H1 (cell line): ENCODE results near the gene OPCML. TPM values are rescaled to one million over a fixed set of nuclear protein-coding genes. Genes with fewer than 3 reads are reported as not detected.

ENCODE experiments used
- CTCF ChIA-PET: fragments of 300-600 bp; sonication (Branson Sonifier 250); formaldehyde crosslinking; loops from one replicate; lab custom pipeline; 2021; ENCODE audit not compliant: partially characterized antibody; lab: Charles Lee
- POLR2A ChIA-PET: fragments of 300-600 bp; sonication (Branson Sonifier 250); formaldehyde crosslinking; loops from one replicate; lab custom pipeline; 2021; ENCODE audit warnings: inconsistent platforms; ENCODE audit not compliant: partially characterized antibody; lab: Charles Lee
- DNase-seq, 2 experiments: peaks; one replicate each; pipeline versions ENCODE4 v3.0.0 to v3.0.0-alpha.2; 2010 to 2022; ENCODE audit warnings: low spot score in 2 of 2, low read depth in 1 of 2, mixed read lengths in 1 of 2
- FAIRE-seq: peaks from 2 replicates; lab custom pipeline; 2011; peaks lifted over from hg19 to GRCh38; lab: Jason Lieb, UNC
- H2AFZ ChIP-seq: 2 replicates; pipeline ENCODE4 v1.8.1; 2012; ENCODE audit warnings: low read length, inconsistent platforms
- H2AK5ac ChIP-seq: 2 replicates; pipeline ENCODE4 v1.6.1; 2013; ENCODE audit warnings: low read depth, low read length
- H2BK120ac ChIP-seq: replicated peaks from 2 replicates; pipeline ENCODE3; 2013; ENCODE audit warnings: low read depth, low read length, inconsistent platforms
- H2BK12ac ChIP-seq: 2 replicates; pipeline ENCODE4 v1.6.1; 2013; ENCODE audit warnings: low read depth, low read length
- H2BK15ac ChIP-seq: 2 replicates; pipeline ENCODE4 v1.6.1; 2013; ENCODE audit warnings: low read length
- H2BK20ac ChIP-seq: 2 replicates; pipeline ENCODE4 v1.6.1; 2013; ENCODE audit warnings: low read length
- H2BK5ac ChIP-seq: 2 replicates; pipeline ENCODE4 v1.6.1; 2013; ENCODE audit warnings: low read depth, low read length
- H3K14ac ChIP-seq: 2 replicates; pipeline ENCODE4 v1.6.1; 2013; ENCODE audit warnings: inconsistent platforms; ENCODE audit not compliant: insufficient read length
- H3K18ac ChIP-seq: 2 replicates; pipeline ENCODE4 v1.6.1; 2013; ENCODE audit warnings: low read length; ENCODE audit errors: extremely low read depth
- H3K23ac ChIP-seq: 2 replicates; pipeline ENCODE4 v1.6.1; 2013; ENCODE audit warnings: inconsistent platforms; ENCODE audit not compliant: insufficient read length
- H3K23me2 ChIP-seq: 2 replicates; pipeline ENCODE4 v1.6.1; 2013; ENCODE audit warnings: low read depth, low read length
- H3K27ac ChIP-seq: 2 replicates; pipeline ENCODE4 v1.6.1; 2011; ENCODE audit warnings: low read depth, low read length, inconsistent platforms
- H3K27me3 ChIP-seq, 4 experiments: replicated peaks in 1 of 4; 1 replicate in 1 of 4; 2 replicates in 3 of 4; pipeline versions ENCODE4 v1.6.1 to v1.8.1; 2011 to 2013; ENCODE audit warnings: low read length in 3 of 4, mild to moderate bottlenecking in 3 of 4, inconsistent platforms in 2 of 4, mixed read lengths in 2 of 4, moderate library complexity in 1 of 4; ENCODE audit not compliant: control insufficient read depth in 3 of 4, insufficient read depth in 3 of 4; ENCODE audit errors: extremely low read depth in 1 of 4
- H3K36me3 ChIP-seq, 4 experiments: 2 replicates each; pipeline versions ENCODE4 v1.6.1 to v1.8.1; 2011 to 2013; ENCODE audit warnings: mild to moderate bottlenecking in 4 of 4, low read length in 3 of 4, moderate library complexity in 2 of 4, control low read depth in 1 of 4, inconsistent platforms in 1 of 4; ENCODE audit not compliant: insufficient read depth in 4 of 4, control insufficient read depth in 2 of 4
- H3K4ac ChIP-seq: replicated peaks from 2 replicates; pipeline ENCODE3; 2013; ENCODE audit warnings: low read length, low read depth, mixed read lengths, inconsistent platforms; ENCODE audit not compliant: insufficient read length
- H3K4me1 ChIP-seq, 4 experiments: replicated peaks in 1 of 4; 1 replicate in 1 of 4; 2 replicates in 3 of 4; pipeline versions ENCODE4 v1.6.1 to v1.8.1; 2011 to 2013; ENCODE audit warnings: low read length in 3 of 4, inconsistent platforms in 2 of 4, mixed read lengths in 1 of 4; ENCODE audit not compliant: insufficient read depth in 4 of 4, control insufficient read depth in 3 of 4
- H3K4me2 ChIP-seq, 2 experiments: 2 replicates each; pipeline versions ENCODE4 v1.6.1 to v1.8.1; 2011 to 2013; ENCODE audit warnings: low read depth in 2 of 2, low read length in 2 of 2, control low read depth in 1 of 2, inconsistent platforms in 1 of 2, mild to moderate bottlenecking in 1 of 2; ENCODE audit not compliant: insufficient read depth in 1 of 2
- H3K4me3 ChIP-seq, 4 experiments: fragments of 200-600, 300-600 bp in 1 of 4; sonication (generic), shearing (Covaris generic), sonication (Bioruptor Twin) in 1 of 4; 2 replicates each; pipeline versions ENCODE4 v1.5.1 to v1.8.1; 2011 to 2016; ENCODE audit warnings: low read length in 4 of 4, low read depth in 3 of 4, control low read depth in 2 of 4, inconsistent platforms in 2 of 4, mild to moderate bottlenecking in 2 of 4, mixed read lengths in 1 of 4, moderate library complexity in 1 of 4; ENCODE audit not compliant: insufficient read depth in 2 of 4; ENCODE audit errors: extremely low read depth in 1 of 4
- H3K56ac ChIP-seq: replicated peaks from 2 replicates; pipeline ENCODE3; 2013; ENCODE audit warnings: low read depth, mild to moderate bottlenecking, mixed read lengths, low read length, inconsistent platforms; ENCODE audit not compliant: insufficient read length
- H3K79me1 ChIP-seq: 2 replicates; pipeline ENCODE4 v1.6.1; 2013; ENCODE audit warnings: low read depth, low read length, control low read depth
- H3K79me2 ChIP-seq, 2 experiments: 2 replicates each; pipeline versions ENCODE4 v1.6.1 to v1.8.1; 2012 to 2013; ENCODE audit warnings: low read length in 2 of 2, mild to moderate bottlenecking in 2 of 2, inconsistent platforms in 1 of 2; ENCODE audit not compliant: insufficient read depth in 2 of 2, control insufficient read depth in 1 of 2
- H3K9ac ChIP-seq, 4 experiments: replicated peaks in 1 of 4; 1 replicate in 1 of 4; 2 replicates in 3 of 4; pipeline versions ENCODE4 v1.6.1 to v1.8.1; 2011 to 2013; ENCODE audit warnings: low read depth in 3 of 4, low read length in 3 of 4, control low read depth in 2 of 4, mild to moderate bottlenecking in 2 of 4, moderate library complexity in 2 of 4, inconsistent platforms in 1 of 4; ENCODE audit errors: extremely low read depth in 1 of 4
- H3K9me3 ChIP-seq, 2 experiments: 2 replicates each; pipeline versions ENCODE4 v1.6.1 to v1.8.1; 2012 to 2013; ENCODE audit warnings: mild to moderate bottlenecking in 2 of 2, moderate library complexity in 2 of 2, control low read depth in 1 of 2, inconsistent platforms in 1 of 2, low read depth in 1 of 2, low read length in 1 of 2, mixed read lengths in 1 of 2; ENCODE audit not compliant: insufficient read depth in 2 of 2
- H4K20me1 ChIP-seq, 2 experiments: replicated peaks in 1 of 2; 2 replicates each; pipeline versions ENCODE3 to v1.8.1; 2011 to 2013; ENCODE audit warnings: inconsistent platforms in 2 of 2, low read length in 2 of 2, mild to moderate bottlenecking in 1 of 2; ENCODE audit not compliant: insufficient read depth in 2 of 2, control insufficient read depth in 1 of 2
- H4K5ac ChIP-seq: 2 replicates; pipeline ENCODE4 v1.6.1; 2013; ENCODE audit warnings: low read length, low read depth, mixed read lengths, inconsistent platforms; ENCODE audit not compliant: insufficient read length
- H4K8ac ChIP-seq: 2 replicates; pipeline ENCODE4 v1.8.0; 2013; ENCODE audit warnings: mild to moderate bottlenecking, moderate library complexity, low read length, inconsistent platforms; ENCODE audit not compliant: insufficient read depth; ENCODE audit errors: extremely low read depth
- H4K91ac ChIP-seq: replicated peaks from 2 replicates; pipeline ENCODE3; 2013; ENCODE audit warnings: low read length, mixed read lengths, inconsistent platforms; ENCODE audit not compliant: insufficient read length
- ASH2L ChIP-seq: fragments of 200-600, 300-600 bp; sonication (generic); IDR thresholded peaks from one replicate; pipeline ENCODE4 v1.7.1; 2017; ENCODE audit warnings: low read length
- CBX5 ChIP-seq: fragments of 300-800, 300-1000 bp; sonication (generic); IDR thresholded peaks from 2 replicates; pipeline ENCODE4 v1.7.1; 2016; ENCODE audit warnings: antibody characterized with exemption, low read length, low read depth
- CREB1 ChIP-seq: IDR thresholded peaks from 2 replicates; pipeline ENCODE4 v1.6.1; 2012; ENCODE audit warnings: inconsistent platforms
- CTBP2 ChIP-seq: IDR thresholded peaks from 2 replicates; pipeline ENCODE4 v1.7.0; 2011; ENCODE audit warnings: borderline replicate concordance, mild to moderate bottlenecking, moderate library complexity, mixed read lengths, low read length; ENCODE audit not compliant: insufficient read depth, insufficient read length
- EGR1 ChIP-seq: IDR thresholded peaks from 2 replicates; pipeline ENCODE4 v1.6.1; 2011; ENCODE audit warnings: low read depth, low read length, borderline replicate concordance
- NANOG ChIP-seq: IDR thresholded peaks from 2 replicates; pipeline ENCODE4 v1.6.1; 2011; ENCODE audit warnings: low read length, low read depth, mild to moderate bottlenecking, inconsistent platforms; ENCODE audit not compliant: insufficient read depth, poor library complexity, severe bottlenecking
- PHF8 ChIP-seq: fragments of 200-600 bp; sonication (generic); conservative IDR thresholded peaks from 2 replicates; pipeline ENCODE4 v1.7.1; 2012; ENCODE audit warnings: low read depth, mild to moderate bottlenecking, inconsistent platforms, low read length, moderate library complexity
- POU5F1 ChIP-seq: IDR thresholded peaks from 2 replicates; pipeline ENCODE4 v1.6.1; 2011; ENCODE audit warnings: low read depth, mild to moderate bottlenecking, low read length, moderate library complexity
- RBBP5 ChIP-seq: IDR thresholded peaks from 2 replicates; pipeline ENCODE4 v1.7.1; 2012; ENCODE audit warnings: low read depth, mild to moderate bottlenecking, inconsistent platforms, low read length, moderate library complexity, borderline replicate concordance
- SIX5 ChIP-seq: IDR thresholded peaks from 2 replicates; pipeline ENCODE4 v1.6.1; 2011; ENCODE audit warnings: mild to moderate bottlenecking, low read depth, low read length
- TAF7 ChIP-seq: optimal IDR thresholded peaks from 2 replicates; pipeline ENCODE3; 2011; ENCODE audit warnings: low read depth, mild to moderate bottlenecking, inconsistent platforms, low read length, moderate library complexity, borderline replicate concordance
- WGBS, 2 experiments: shearing (Covaris generic) in 1 of 2; methylation state at CpG; one replicate each; pipeline versions ENCODE4 v1.1.6 to v1.1.7; 2013 to 2015; ENCODE audit warnings: low lambda C conversion rate in 2 of 2, mixed read lengths in 2 of 2, inconsistent platforms in 1 of 2, low coverage in 1 of 2, missing lambda C conversion rate in 1 of 2; ENCODE audit not compliant: insufficient replicate concordance in 2 of 2, insufficient coverage in 1 of 2, insufficient read length in 1 of 2; ENCODE audit errors: extremely low coverage in 1 of 2, missing lambda C conversion rate in 1 of 2; 5-methylcytosine and 5-hydroxymethylcytosine counted together
- polyA plus RNA-seq, 7 experiments: library from polyadenylated mRNA; depleted of rRNA in 3 of 7; stranded (reverse) in 5 of 7; unstranded in 2 of 7; fragments of >200 nt in 5 of 7; fragments of 200-250 nt in 2 of 7; gene quantifications; 1 replicate in 5 of 7; 2 replicates in 1 of 7; 4 replicates in 1 of 7; pipeline versions ENCODE4 v1.2.1 to v1.2.3, GENCODE V29; 2011 to 2013; ENCODE audit warnings: missing spikeins in 2 of 7, mixed read lengths in 2 of 7
- total RNA-seq: library from RNA; stranded (reverse); fragmentation: NEBNext Ultra II Directional; extraction: Animal tissue kit (Norgen Biotek cat#: 25700); gene quantifications from 2 replicates; pipeline ENCODE4 v1.2.1, GENCODE V29; 2021
- TF ChIP-seq, protein P1 (sequence below): IDR thresholded peaks from 2 replicates; pipeline ENCODE4 v1.6.1; 2011; ENCODE audit warnings: low read length, improper control_type of control experiment
- TF ChIP-seq, protein P2 (sequence below): IDR thresholded peaks from 2 replicates; pipeline ENCODE4 v1.6.1; 2012; ENCODE audit warnings: inconsistent platforms

OPCML gene
- total and polyA plus RNA-seq, 2 of the 8 experiments (the other 6 are each of a cell fraction or from before 2014, with no cell fraction given), result 2.3 to 3.1 TPM

GRCh38 chr11:132742929-132743328, 789.4 kb downstream of the OPCML start:
- no peak for FAIRE-seq
- WGBS, 2 experiments, result 90% methylated on average over 6 of the region's 6 CpGs; no CpG with 5 or more reads in 1 of the 2 experiments
- TF ChIP-seq EGR1, result no peak
- TF ChIP-seq, protein P1, sequence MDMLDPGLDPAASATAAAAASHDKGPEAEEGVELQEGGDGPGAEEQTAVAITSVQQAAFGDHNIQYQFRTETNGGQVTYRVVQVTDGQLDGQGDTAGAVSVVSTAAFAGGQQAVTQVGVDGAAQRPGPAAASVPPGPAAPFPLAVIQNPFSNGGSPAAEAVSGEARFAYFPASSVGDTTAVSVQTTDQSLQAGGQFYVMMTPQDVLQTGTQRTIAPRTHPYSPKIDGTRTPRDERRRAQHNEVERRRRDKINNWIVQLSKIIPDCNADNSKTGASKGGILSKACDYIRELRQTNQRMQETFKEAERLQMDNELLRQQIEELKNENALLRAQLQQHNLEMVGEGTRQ, result no peak
- no peak for TF ChIP-seq CBX5
- no peak for TF ChIP-seq ASH2L
- no peak for TF ChIP-seq POU5F1
- TF ChIP-seq, protein P2, sequence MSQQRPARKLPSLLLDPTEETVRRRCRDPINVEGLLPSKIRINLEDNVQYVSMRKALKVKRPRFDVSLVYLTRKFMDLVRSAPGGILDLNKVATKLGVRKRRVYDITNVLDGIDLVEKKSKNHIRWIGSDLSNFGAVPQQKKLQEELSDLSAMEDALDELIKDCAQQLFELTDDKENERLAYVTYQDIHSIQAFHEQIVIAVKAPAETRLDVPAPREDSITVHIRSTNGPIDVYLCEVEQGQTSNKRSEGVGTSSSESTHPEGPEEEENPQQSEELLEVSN, result no peak
- TF ChIP-seq PHF8, result no peak
- no peak for TF ChIP-seq NANOG
- no peak for TF ChIP-seq CTBP2
- no peak for TF ChIP-seq TAF7
- TF ChIP-seq SIX5, result no peak
- no peak for TF ChIP-seq RBBP5
- no peak for TF ChIP-seq CREB1

More at GRCh38 chr11:132742929-132743328, 789.4 kb downstream of the OPCML start:
- no peak overlapping the region for H3K23ac ChIP-seq
- DNase-seq, result no peak
- no peak overlapping the region for H4K5ac ChIP-seq
- no peaks in the 10 kb centered on the region for H3K36me3 ChIP-seq
- no peak overlapping the region for H3K4ac ChIP-seq
- ChIA-PET POLR2A (no interaction called here), CTCF (no interaction called here)
- no peaks in the 10 kb centered on the region for H3K79me1 ChIP-seq
- H2BK12ac ChIP-seq, result no peak overlapping the region
- no peak overlapping the region for H2BK5ac ChIP-seq
- H2BK20ac ChIP-seq, result no peak overlapping the region
- no peak overlapping the region for H3K9ac ChIP-seq
- no peak overlapping the region for H3K18ac ChIP-seq
- no peak overlapping the region for H4K91ac ChIP-seq
- 0 out of 4 replicates have a peak, but pooled peaks cover 0 to 3% of the 10 kb centered on the region in 2 experiments for H3K9me3 ChIP-seq
- no peak overlapping the region for H4K8ac ChIP-seq
- H3K4me3 ChIP-seq, result no peak overlapping the region
- H4K20me1 ChIP-seq, result no peaks in the 10 kb centered on the region
- H3K4me2 ChIP-seq, result no peak overlapping the region
- H3K27ac ChIP-seq, result no peak overlapping the region
- H3K23me2 ChIP-seq, result no peaks in the 10 kb centered on the region; the same call in 1 of the 2 replicates
- no peak overlapping the region for H2BK120ac ChIP-seq
- no peak overlapping the region for H2AK5ac ChIP-seq
- no peak overlapping the region for H3K14ac ChIP-seq
- H3K27me3 ChIP-seq, result no peaks in the 10 kb centered on the region
- H3K4me1 ChIP-seq, result no peaks in the 10 kb centered on the region
- H3K79me2 ChIP-seq, result no peaks in the 10 kb centered on the region
- H2BK15ac ChIP-seq, result no peak overlapping the region
- H3K56ac ChIP-seq, result no peak overlapping the region
- H2AFZ ChIP-seq, result no peak overlapping the region
